ENCODE data around the gene PRPH.

Gene PRPH

GRCh38 chr12:49296836-49297694 is 2.1 kb downstream of the PRPH start:
- TF ChIP-seq ZNF8 (CRISPR knock-in tag; IDR thresholded peaks at IDR 0.05) = no peak
- no peak for TF ChIP-seq GLIS3 (CRISPR knock-in tag; IDR thresholded peaks at IDR 0.05)
- TF ChIP-seq ZFP3 (CRISPR knock-in tag; IDR thresholded peaks at IDR 0.05) = no peak
- TF ChIP-seq CSRNP3 (CRISPR knock-in tag; IDR thresholded peaks at IDR 0.05) = no peak
- TF ChIP-seq ISL1 (CRISPR knock-in tag; IDR thresholded peaks at IDR 0.05) = no peak
- TF ChIP-seq OSR1 (CRISPR knock-in tag; IDR thresholded peaks at IDR 0.05) = no peak
- TF ChIP-seq, protein P1, sequence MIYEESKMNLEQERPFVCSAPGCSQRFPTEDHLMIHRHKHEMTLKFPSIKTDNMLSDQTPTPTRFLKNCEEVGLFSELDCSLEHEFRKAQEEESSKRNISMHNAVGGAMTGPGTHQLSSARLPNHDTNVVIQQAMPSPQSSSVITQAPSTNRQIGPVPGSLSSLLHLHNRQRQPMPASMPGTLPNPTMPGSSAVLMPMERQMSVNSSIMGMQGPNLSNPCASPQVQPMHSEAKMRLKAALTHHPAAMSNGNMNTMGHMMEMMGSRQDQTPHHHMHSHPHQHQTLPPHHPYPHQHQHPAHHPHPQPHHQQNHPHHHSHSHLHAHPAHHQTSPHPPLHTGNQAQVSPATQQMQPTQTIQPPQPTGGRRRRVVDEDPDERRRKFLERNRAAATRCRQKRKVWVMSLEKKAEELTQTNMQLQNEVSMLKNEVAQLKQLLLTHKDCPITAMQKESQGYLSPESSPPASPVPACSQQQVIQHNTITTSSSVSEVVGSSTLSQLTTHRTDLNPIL (CRISPR knock-in tag; IDR thresholded peaks at IDR 0.05; ENCODE audit: low read depth) = no peak
- no peak for TF ChIP-seq ZFP30 (CRISPR knock-in tag; IDR thresholded peaks at IDR 0.05)
- no peak for TF ChIP-seq TSHZ2 (CRISPR knock-in tag; IDR thresholded peaks at IDR 0.05)
- TF ChIP-seq SNAI2 (CRISPR knock-in tag; IDR thresholded peaks at IDR 0.05) = no peak
- TF ChIP-seq, protein P2, sequence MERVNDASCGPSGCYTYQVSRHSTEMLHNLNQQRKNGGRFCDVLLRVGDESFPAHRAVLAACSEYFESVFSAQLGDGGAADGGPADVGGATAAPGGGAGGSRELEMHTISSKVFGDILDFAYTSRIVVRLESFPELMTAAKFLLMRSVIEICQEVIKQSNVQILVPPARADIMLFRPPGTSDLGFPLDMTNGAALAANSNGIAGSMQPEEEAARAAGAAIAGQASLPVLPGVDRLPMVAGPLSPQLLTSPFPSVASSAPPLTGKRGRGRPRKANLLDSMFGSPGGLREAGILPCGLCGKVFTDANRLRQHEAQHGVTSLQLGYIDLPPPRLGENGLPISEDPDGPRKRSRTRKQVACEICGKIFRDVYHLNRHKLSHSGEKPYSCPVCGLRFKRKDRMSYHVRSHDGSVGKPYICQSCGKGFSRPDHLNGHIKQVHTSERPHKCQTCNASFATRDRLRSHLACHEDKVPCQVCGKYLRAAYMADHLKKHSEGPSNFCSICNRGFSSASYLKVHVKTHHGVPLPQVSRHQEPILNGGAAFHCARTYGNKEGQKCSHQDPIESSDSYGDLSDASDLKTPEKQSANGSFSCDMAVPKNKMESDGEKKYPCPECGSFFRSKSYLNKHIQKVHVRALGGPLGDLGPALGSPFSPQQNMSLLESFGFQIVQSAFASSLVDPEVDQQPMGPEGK (CRISPR knock-in tag; IDR thresholded peaks at IDR 0.05; ENCODE audit: borderline replicate concordance) = no peak
- TF ChIP-seq ZC3H10 (CRISPR knock-in tag; IDR thresholded peaks at IDR 0.05) = no peak
- TF ChIP-seq, protein P3, sequence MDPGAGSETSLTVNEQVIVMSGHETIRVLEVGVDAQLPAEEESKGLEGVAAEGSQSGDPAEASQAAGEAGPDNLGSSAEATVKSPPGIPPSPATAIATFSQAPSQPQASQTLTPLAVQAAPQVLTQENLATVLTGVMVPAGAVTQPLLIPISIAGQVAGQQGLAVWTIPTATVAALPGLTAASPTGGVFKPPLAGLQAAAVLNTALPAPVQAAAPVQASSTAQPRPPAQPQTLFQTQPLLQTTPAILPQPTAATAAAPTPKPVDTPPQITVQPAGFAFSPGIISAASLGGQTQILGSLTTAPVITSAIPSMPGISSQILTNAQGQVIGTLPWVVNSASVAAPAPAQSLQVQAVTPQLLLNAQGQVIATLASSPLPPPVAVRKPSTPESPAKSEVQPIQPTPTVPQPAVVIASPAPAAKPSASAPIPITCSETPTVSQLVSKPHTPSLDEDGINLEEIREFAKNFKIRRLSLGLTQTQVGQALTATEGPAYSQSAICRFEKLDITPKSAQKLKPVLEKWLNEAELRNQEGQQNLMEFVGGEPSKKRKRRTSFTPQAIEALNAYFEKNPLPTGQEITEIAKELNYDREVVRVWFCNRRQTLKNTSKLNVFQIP (CRISPR knock-in tag; IDR thresholded peaks at IDR 0.05; ENCODE audit: borderline replicate concordance, low read depth) = no peak
- no peak for TF ChIP-seq BACH2 (CRISPR knock-in tag; IDR thresholded peaks at IDR 0.05; ENCODE audit: borderline replicate concordance)
- no peak for ATAC-seq

- no peak for ATAC-seq
- TF ChIP-seq ZFP3 (CRISPR knock-in tag; IDR thresholded peaks at IDR 0.05) (no peak), ESRRG (CRISPR knock-in tag; IDR thresholded peaks at IDR 0.05) (no peak), TSHZ2 (CRISPR knock-in tag; IDR thresholded peaks at IDR 0.05) (no peak), GLIS3 (CRISPR knock-in tag; IDR thresholded peaks at IDR 0.05) (no peak), ZFP30 (CRISPR knock-in tag; IDR thresholded peaks at IDR 0.05) (no peak), ZC3H10 (CRISPR knock-in tag; IDR thresholded peaks at IDR 0.05) (no peak), OSR1 (CRISPR knock-in tag; IDR thresholded peaks at IDR 0.05) (no peak), RARB (CRISPR knock-in tag; IDR thresholded peaks at IDR 0.05) (no peak), CSDC2 (CRISPR knock-in tag; IDR thresholded peaks at IDR 0.05) (no peak), ZNF70 (CRISPR knock-in tag; IDR thresholded peaks at IDR 0.05) (no peak), TOX (CRISPR knock-in tag; IDR thresholded peaks at IDR 0.05; ENCODE audit: borderline replicate concordance) (no peak), ZNF565 (CRISPR knock-in tag; conservative IDR thresholded peaks at IDR 0.05; ENCODE audit: low read depth) (no peak), CSRNP3 (CRISPR knock-in tag; IDR thresholded peaks at IDR 0.05) (no peak)
- TF ChIP-seq, protein P2 (CRISPR knock-in tag; IDR thresholded peaks at IDR 0.05; ENCODE audit: borderline replicate concordance) = no peak
- TF ChIP-seq, protein P3 (CRISPR knock-in tag; IDR thresholded peaks at IDR 0.05; ENCODE audit: borderline replicate concordance, low read depth) = no peak
Observed at GRCh38 chr12:49297695-49298060, 2.7 kb downstream of the PRPH start.
